T-helper 1 cell (primary cell): ENCODE data around the gene C22orf31.
"Not testable (repeated sequence)": the region's sequence is repeated elsewhere in the genome, so short reads cannot be mapped to it uniquely, and the experiment has no call there.

Experiments
- DNase-seq, 5 donors: peaks; one replicate each; pipeline ENCODE4 v3.0.0-alpha.2; 2012 to 2020

Gene C22orf31

DNA sequence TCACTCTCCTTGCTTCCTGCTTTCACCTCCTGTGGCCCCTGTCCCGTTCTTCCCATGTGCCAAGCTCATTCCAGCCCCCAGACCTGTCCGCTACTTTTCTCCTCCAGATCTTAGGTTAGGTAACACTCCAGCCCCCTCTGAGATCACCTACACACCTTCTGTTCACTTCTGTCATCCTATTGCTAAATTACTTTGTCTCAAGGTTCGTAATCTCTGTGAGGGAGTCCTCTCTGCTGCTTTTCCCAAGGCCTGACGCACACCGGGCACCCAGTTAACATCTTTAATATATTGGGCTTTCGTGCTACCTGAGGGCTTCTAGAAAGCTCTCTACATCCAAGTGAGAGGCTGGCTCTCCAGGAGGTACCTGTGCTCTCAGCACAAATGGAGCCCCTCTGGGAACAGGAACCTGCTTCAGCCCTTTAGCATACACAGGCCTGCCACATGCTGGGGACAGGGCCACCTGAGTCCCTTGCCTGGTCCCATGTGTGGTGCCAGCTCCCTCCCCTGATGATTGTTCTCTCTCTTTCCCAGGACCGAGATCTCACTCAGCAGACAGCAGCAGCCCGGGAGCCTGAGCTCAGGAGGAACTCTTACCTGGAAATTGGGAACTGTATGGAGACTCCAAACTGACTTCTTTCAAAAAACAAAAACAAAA lies 8.5 kb downstream of the C22orf31 start:
- DNase-seq, result no peak

DNA sequence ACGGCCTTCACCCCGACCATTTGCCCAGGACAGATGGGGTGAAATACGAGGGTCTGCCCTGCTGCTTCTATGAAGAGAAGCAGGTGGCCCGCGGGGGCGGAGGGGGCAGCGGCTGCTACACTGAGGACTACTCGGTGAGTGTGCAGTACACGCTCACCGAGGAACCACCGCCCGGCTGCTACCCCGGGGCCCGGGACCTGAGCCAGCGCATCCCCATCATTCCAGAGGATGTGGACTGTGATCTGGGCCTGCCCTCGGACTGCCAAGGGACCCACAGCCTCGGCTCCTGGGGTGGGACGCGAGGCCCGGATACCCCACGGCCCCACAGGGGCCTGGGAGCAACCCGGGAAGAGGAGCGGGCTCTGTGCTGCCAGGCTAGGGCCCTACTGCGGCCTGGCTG lies 11.2 kb downstream of the C22orf31 start:
- no peak for DNase-seq

DNA sequence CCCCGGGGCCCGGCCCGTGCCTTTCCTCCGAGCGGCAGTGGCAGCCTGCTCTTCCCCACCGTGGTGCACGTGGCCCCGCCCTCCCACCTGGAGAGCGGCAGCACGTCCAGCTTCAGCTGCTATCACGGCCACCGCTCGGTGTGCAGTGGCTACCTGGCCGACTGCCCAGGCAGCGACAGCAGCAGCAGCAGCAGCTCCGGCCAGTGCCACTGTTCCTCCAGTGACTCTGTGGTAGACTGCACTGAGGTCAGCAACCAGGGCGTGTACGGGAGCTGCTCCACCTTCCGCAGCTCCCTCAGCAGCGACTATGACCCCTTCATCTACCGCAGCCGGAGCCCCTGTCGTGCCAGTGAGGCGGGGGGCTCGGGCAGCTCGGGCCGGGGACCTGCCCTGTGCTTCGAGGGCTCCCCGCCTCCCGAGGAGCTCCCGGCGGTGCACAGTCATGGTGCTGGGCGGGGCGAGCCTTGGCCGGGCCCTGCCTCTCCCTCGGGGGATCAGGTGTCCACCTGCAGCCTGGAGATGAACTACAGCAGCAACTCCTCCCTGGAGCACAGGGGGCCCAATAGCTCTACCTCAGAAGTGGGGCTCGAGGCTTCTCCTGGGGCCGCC lies 11.9 kb downstream of the C22orf31 start:
- DNase-seq, result no peak

GRCh38 chr22:29048822-29049654 lies 12.6 kb downstream of the C22orf31 start:
- no peak for DNase-seq

- no peak for DNase-seq
Observed at GRCh38 chr22:29044657-29045176, 16.9 kb downstream of the C22orf31 start.

GRCh38 chr22:29043906-29044575 lies 17.6 kb downstream of the C22orf31 start:
- DNase-seq, result no peak

DNA sequence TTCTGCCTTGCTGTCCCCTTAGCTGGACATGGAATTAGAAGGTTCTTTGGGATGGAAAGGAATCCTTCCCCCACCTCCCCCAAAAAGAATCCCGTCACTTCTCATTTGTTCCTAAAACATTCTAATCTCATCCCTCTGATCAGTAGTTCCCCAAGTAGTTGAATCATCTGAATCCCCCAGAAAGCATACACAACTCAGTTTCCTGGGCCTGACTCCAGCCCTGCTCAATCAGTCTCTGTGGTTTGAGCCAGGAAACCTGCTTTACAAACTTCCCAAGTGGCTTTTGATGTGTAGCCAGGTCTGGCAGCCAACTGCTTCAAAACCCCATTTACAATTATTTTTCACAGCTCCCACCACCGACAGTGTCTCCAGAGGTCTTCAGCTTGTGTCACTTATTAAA lies 20.2 kb downstream of the C22orf31 start:
- no peak for DNase-seq

GRCh38 chr22:29040385-29041275 lies 21.0 kb downstream of the C22orf31 start:
- peak in 4 of 5 donors; percentile 40 to 66 (median 59) for DNase-seq

- DNase-seq, result not testable (repeated sequence)
Observed at GRCh38 chr22:29039684-29040083, 21.9 kb downstream of the C22orf31 start.

DNA sequence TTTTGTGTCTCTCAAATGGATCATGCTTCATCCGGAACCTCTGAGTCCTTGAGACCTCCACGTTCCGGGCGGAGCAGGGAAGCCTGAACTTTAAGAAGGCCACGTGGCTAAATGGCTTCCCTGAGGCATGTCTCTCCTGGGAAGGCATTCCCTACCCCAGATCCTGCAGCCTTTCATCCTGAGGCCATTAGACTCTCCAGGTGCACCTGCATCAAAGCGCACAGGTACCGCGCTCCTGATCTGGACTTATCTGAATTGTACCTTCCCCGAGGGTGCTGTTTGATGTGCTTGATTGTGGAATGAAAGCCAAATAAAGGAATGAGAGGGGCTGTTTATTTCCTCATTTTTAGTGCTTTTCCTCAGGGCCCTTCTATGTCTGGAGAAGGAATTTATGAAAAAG lies 22.5 kb downstream of the C22orf31 start:
- no peak for DNase-seq

DNA sequence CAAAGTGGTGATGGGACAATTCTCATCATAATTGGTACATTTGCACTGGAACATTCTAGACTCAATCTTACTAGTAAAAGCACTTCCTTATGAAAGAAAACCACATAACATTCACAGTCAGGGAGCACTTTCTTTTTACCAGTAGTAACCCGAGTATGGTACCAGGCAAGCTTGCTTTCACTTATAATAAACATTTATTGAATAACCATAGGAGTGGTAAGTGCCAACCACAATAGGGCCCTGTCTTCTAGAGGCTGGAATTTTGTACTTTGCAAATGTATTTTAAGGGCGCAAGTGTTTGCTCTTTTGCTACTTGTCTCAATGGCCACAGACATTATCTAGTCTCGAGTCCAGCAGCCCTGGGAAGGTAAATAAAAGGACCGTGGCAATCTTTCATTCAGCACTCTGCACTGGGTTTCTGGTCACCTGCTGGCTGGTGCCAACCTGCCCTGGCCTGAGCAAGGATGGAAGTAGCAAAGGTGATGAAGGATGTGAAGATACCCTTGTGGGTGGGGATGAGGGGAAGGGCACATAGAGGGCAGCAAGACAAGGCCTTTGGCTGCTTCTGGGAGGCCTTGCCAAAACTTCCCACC lies 24.2 kb downstream of the C22orf31 start:
- DNase-seq, result no peak

DNA sequence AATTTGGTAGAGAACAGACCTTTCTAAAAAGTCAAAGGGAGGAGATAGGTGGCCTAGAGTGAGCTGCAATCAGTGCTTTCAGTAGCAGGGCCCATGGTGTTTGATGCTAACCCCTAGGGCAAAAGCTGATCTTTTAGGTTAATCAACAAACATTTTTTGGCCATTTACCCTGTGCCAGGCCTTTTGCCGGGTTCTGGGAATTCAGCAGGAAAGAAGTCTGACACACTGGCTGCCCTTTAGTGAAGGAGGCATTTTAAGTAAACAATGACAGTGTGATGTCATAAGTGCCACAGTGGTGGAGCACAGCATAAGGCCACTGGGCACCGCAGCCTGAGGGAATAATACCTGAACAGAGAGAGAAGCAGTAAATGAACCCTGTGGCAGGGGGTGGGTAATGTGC lies 29.0 kb downstream of the C22orf31 start:
- DNase-seq, result no peak

DNA sequence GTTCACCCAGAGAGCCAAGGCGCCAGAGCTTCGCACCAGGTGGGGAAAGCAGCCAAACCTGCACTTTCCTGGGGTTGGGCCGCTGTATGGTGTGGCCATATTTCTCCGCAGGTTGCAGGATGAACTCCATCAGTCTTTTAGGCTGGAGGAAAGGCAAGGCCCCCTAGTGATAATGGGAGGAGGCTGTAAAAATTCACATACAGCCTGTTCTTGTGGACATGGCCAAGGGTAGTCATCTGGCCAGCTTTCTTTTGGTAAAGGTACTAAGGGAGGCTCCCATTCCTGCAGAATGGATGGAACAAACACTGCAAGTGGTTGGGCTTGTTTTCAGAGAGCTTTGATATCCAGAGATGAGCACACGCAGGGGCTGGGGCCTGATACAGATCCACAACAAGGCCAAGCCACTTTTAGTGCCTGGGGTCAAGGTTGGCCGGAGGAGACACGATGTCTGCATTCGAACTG lies 29.6 kb downstream of the C22orf31 start:
- DNase-seq, result no peak

- no peak for DNase-seq
Observed at GRCh38 chr22:29031227-29032011, 30.2 kb downstream of the C22orf31 start.

GRCh38 chr22:29030618-29031226 lies 30.9 kb downstream of the C22orf31 start:
- DNase-seq, result no peak

GRCh38 chr22:29030016-29030617 lies 31.5 kb downstream of the C22orf31 start:
- no peak for DNase-seq

GRCh38 chr22:29029202-29030000 lies 32.2 kb downstream of the C22orf31 start:
- no peak for DNase-seq

DNA sequence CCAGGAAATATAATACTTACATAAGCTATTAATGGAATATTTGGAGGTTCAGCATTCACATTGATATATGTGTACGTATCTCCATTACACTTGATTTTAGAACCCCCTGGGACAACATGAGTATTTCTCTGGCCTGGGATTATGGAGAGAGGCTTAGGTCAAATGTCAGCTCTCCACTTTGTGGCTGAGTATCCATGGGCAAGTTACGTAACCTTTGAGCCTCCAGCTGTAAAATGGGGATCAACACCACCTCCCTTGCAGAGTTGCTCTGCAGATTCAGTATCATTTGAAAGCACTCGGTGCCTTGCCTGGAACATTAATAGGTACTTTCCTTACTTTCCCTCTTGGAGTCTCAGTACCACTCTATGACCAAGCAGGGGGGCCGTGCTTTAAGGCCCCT lies 33.2 kb downstream of the C22orf31 start:
- DNase-seq, result no peak

- no peak for DNase-seq
Observed at GRCh38 chr22:29026579-29026978, 35.1 kb downstream of the C22orf31 start.
